Stimulated activated CD4-positive, alpha-beta T cell treated with anti-CD3 and anti-CD28 coated beads, Interleukin-12 subunit alpha, Interleukin-12 subunit beta, amount 100 ng/mL, for 4 hours (primary cell): Measurements from ENCODE around the gene CYP3A4.
"Not testable (repeated sequence)": the region's sequence is repeated elsewhere in the genome, so short reads cannot be mapped to it uniquely, and the experiment has no call there.

Experiments
- DNase-seq: peaks from one replicate; pipeline ENCODE4 v3.0.0-alpha.2; 2020

The CYP3A4 gene

GRCh38 chr7:99751322-99752052 lies 32.5 kb downstream of the CYP3A4 start:
- not testable (repeated sequence) for DNase-seq

- DNase-seq = no peak
Observed at GRCh38 chr7:99748846-99749579, 35.0 kb downstream of the CYP3A4 start.

- not testable (repeated sequence) for DNase-seq
Observed at GRCh38 chr7:99746915-99747314, 37.1 kb downstream of the CYP3A4 start.

GRCh38 chr7:99745395-99745794 lies 38.6 kb downstream of the CYP3A4 start:
- DNase-seq = not testable (repeated sequence)

- DNase-seq = no peak
Observed at GRCh38 chr7:99742737-99743394, 41.1 kb downstream of the CYP3A4 start.

GRCh38 chr7:99741441-99741795 lies 42.6 kb downstream of the CYP3A4 start:
- DNase-seq = no peak

GRCh38 chr7:99740573-99741440 lies 43.2 kb downstream of the CYP3A4 start:
- no peak for DNase-seq

- DNase-seq = no peak
Observed at GRCh38 chr7:99739699-99740572, 44.0 kb downstream of the CYP3A4 start.

- DNase-seq = no peak
Observed at GRCh38 chr7:99737726-99738125, 46.3 kb downstream of the CYP3A4 start.

GRCh38 chr7:99736667-99737066 lies 47.3 kb downstream of the CYP3A4 start:
- DNase-seq = not testable (repeated sequence)

- DNase-seq = no peak
Observed at GRCh38 chr7:99734987-99735386, 49.0 kb downstream of the CYP3A4 start, which contains the start of gene CYP3A7. Gene CYP3A7, minus strand, starts transcription at chr7:99735196. Its CDS starts 103 bp downstream, at chr7:99735093.

- no peak for DNase-seq
Observed at GRCh38 chr7:99733448-99733847, 50.5 kb downstream of the CYP3A4 start.

- DNase-seq = no peak
Observed at GRCh38 chr7:99733003-99733402, 51.0 kb downstream of the CYP3A4 start.

GRCh38 chr7:99731638-99732374 lies 52.2 kb downstream of the CYP3A4 start:
- DNase-seq = no peak

GRCh38 chr7:99730992-99731391 lies 53.0 kb downstream of the CYP3A4 start:
- DNase-seq = no peak

- DNase-seq = no peak
Observed at GRCh38 chr7:99730238-99730810, 53.7 kb downstream of the CYP3A4 start.

GRCh38 chr7:99729486-99730237 lies 54.3 kb downstream of the CYP3A4 start:
- no peak for DNase-seq

- no peak for DNase-seq
Observed at GRCh38 chr7:99728615-99729014, 55.4 kb downstream of the CYP3A4 start.

GRCh38 chr7:99723201-99723600 lies 60.8 kb downstream of the CYP3A4 start:
- not testable (repeated sequence) for DNase-seq
